ENCODE measurements around the gene BNIPL.
A peak's percentile ranks its signal among the peaks of the same experiment; 100 is the strongest.

Gene BNIPL

GRCh38 chr1:151056149-151056548 is 19.8 kb downstream of the BNIPL start:
- no peak for DNase-seq (ENCODE audit: low read depth in 4 of 4, low spot score in 1 of 4)

DNA sequence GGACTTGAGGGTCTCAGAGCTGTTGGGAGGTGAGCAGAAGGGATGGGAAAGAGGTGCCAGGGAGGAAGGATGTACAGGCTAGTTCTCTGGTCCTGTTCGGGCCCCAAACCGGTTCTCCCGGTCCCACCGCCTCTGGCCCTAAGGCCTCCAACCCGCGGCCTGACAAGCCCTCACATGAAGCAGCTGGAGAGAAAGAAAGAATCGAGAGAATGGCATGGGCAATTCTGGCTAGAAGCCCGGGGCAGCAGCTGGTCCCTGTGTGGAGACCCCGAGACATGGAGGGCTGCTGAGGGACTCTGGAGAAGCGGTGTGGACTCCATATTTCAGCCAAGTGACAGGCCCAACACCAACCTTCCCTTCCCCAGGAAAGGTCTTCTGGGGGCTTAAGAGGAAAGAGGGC is 22.3 kb downstream of the BNIPL start:
- no peak for DNase-seq (ENCODE audit: low read depth in 4 of 4, low spot score in 1 of 4)

DNA sequence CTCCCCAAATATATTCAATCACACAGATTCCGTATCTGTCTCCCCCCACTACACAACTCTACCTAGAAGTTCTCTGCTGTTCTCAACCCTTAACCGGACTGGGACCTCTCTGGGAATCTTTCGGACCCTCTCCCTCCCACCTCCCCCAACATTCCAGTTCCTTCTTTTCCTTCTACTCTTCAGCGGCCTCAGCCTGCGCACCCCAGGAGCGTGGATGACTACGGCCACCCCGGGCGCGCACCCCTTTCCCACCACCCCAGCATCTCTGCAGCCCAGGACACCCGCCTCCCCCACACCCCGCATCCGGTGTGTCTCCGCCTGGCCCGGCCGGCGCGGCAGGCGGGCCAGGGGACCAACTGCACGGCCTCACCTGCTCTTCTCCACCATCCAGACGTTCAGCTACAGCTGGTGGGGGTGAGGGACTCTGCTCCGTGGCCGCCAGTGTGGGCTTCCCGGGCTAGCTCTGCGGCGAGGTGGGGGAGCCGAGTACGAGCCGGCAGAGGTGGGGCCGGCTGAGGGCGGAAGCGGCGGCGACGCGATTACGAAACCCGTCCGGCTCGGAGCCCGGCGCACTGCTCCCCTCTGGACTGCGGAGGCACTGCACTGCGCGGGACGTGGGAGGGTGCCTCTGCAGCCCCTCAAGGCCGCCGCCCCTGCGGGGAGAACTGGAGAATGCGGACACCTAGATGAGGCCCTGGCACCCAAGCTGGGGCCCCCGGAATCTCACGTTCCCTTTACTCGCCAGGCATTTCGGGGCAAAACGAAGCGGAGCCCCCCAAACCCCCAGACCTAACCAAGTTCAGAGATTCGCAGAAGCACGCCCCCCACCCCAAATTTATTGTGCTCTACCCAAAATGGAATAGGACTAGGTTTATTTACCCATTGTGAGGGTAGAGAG is 23.0 kb downstream of the BNIPL start, which contains the start of gene CDC42SE1:
TSS of gene CDC42SE1 (minus strand) at position 514 of the 898 bp plus-strand sequence. CDS start 3,892 bp downstream, outside the sequence.
- DNase-seq (ENCODE audit: low read depth in 4 of 4, low spot score in 1 of 4) = peak in 3 of 4 experiments; percentile 56 to 78 (median 73)

GRCh38 chr1:151060007-151060656 is 23.7 kb downstream of the BNIPL start, which contains the start of gene MLLT11:
MLLT11 (plus strand) TSS chr1:151060397; CDS start chr1:151067225, 6,828 bp downstream.
- DNase-seq (ENCODE audit: low read depth in 4 of 4, low spot score in 1 of 4) = no peak

- DNase-seq (ENCODE audit: low read depth in 4 of 4, low spot score in 1 of 4) = no peak
Observed at GRCh38 chr1:151060657-151061421, 24.5 kb downstream of the BNIPL start.

GRCh38 chr1:151061704-151062103 is 25.3 kb downstream of the BNIPL start:
- no peak for DNase-seq (ENCODE audit: low read depth in 4 of 4, low spot score in 1 of 4)

- DNase-seq (ENCODE audit: low read depth in 4 of 4, low spot score in 1 of 4) = no peak
Observed at GRCh38 chr1:151062741-151063371, 26.5 kb downstream of the BNIPL start.

DNA sequence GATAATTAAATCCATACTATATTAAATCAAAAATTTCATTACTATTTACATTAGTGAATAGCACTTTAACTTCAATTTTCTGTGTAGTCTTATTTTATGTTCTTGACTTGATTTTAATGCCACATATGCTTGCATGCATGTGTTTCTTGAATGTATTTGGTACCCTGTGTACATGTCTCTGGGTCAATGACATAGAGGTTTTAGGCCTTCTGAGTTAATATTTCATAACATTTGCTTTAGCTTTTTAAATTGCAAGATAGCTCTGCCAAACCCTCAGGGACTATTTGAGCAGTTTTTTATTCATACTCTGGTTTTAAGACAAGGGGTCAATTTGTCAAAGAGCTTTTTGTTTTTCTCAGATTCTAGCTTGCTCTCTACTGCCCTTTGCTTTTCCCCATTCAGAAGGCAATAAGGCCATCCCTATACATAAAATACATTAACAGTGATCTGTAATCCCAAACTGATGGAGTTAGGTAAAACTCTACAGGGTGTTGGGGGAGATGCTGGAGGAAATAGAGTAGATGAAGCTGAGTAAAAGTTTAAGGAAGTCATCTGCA is 28.8 kb downstream of the BNIPL start:
- no peak for DNase-seq (ENCODE audit: low read depth in 4 of 4, low spot score in 1 of 4)

DNA sequence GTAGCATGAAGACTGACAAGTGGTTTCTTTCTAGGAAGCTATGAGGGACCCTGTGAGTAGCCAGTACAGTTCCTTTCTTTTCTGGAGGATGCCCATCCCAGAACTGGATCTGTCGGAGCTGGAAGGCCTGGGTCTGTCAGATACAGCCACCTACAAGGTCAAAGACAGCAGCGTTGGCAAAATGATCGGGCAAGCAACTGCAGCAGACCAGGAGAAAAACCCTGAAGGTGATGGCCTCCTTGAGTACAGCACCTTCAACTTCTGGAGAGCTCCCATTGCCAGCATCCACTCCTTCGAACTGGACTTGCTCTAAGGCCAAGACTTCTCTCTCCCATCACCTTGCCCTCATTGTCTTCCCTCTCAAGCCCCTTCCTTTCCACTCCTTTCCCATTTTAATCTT is 30.8 kb downstream of the BNIPL start:
- DNase-seq (ENCODE audit: low read depth in 4 of 4, low spot score in 1 of 4) = no peak

DNA sequence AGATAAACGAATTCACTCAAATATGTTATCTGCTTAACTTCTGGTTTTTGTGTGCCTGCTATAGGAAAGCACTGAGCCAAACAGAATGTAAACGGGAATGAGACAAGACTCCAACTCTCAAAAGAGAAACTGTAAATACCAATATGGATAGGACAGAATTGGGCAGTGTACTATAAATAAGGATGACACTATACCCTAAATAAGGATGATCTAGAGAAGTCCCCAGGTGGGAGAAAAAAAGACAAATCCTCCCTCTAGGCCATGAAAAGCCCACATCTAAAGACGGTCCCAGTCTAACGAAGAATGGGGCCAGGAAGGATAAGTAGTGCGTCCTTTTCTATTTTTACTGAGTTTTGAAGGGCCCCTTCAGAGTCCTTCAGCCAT is 32.7 kb downstream of the BNIPL start:
- no peak for DNase-seq (ENCODE audit: low read depth in 4 of 4, low spot score in 1 of 4)

DNA sequence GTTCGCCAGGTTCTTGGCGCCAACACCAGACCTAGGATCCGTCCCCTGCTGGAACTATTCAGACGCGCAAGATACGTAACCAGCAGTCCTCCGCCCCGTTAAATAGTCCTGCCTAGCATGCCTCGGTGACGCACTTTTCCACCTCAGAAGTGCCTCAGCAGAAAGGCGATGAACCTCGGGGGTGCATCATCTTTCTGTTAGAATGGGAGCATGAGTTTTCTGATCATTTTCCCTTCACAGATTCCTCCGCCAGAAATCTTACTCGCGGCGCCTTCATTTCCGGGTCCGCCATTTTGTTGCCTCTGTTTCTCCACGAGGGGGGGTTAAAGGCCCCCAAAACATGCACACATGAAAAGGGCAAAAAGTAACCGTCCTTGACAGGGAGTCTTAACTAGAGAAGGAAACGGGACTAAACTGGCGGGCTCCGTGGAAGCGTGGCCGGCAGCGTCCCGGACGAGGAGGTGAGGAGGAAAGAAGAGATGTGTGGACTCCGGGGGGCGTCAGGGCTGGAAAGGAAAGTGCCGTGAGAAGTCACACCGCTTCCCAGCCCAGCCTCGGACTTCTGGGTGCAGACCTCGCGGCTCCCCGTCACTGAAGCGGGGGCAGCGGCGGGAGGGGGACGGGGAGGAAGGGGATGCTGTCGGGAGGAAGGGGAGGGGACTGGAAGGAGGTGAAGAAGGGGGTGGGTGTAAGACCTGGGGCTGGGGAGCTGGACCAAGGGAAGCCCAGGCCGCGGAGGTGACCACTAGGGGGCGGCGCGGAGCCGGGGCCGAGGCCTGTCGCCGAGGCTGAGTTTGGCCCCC is 34.3 kb downstream of the BNIPL start, which contains the start of gene GABPB2:
TSS of gene GABPB2 (plus strand) at position 288 of the 803 bp plus-strand sequence. CDS start 17,429 bp downstream, outside the sequence.
- peak; percentile 73 to 89 (median 82) for DNase-seq (ENCODE audit: low read depth in 4 of 4, low spot score in 1 of 4)

DNA sequence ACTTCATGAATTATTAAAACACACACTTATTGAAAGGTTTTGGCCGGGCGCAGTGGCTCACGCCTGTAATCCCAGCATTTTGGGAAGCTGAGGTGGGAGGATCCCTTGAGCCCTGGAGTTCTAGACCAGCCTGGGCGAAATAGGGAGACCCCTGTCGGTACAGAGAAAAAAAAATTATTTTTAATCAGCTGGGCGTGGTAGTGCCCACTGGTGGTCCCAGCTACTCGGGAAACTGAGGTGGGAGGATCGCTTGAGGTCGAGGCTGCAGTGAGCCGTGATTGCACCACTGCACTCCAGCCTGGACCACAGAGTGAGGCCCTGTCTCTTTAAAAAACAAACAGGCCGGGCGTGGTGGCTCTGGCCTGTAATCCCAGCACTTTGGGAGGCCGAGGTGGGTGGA is 35.8 kb downstream of the BNIPL start:
- DNase-seq (ENCODE audit: low read depth in 4 of 4, low spot score in 1 of 4) = no peak

DNA sequence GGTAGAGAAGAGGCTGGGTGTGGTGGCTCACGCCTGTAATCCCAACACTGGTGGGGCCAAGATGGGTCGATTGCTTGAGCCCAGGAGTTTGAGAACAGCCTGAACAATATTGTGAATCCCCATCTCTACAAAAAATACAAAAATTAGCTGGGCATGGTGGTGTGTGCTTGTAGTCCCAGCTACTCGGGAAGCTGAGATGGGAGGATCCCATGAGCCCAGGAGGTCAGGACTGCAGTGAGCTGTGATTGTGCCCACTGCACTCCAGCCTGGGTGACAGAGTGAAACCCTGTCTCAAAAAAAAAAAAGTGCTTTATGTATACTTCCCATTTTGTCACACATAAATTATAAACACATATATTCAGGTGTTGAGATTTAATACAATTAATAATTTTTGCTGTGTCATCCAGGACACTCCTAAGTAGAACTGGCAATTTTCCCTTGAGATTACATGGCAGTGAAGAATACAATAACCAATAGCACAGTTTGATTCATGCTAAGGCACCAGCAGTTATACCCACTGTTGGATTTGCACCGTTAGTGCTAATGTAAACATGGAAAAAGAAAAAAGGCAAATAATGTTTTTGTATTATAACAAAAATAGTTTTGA is 49.7 kb downstream of the BNIPL start:
- no peak for DNase-seq (ENCODE audit: low read depth in 4 of 4, low spot score in 1 of 4)

Data from stimulated activated CD4-positive, alpha-beta T cell treated with anti-CD3 and anti-CD28 coated beads, Interleukin-1b, Interleukin-23, amount 100 ng/mL, for 24 hours (primary cell).